HG03103 (cell line): ENCODE measurements around the gene SLIT3.
"Not testable (repeated sequence)": the region's sequence is repeated elsewhere in the genome, so short reads cannot be mapped to it uniquely, and the experiment has no call there.

ENCODE experiments used
- ATAC-seq: cut with Tn5 transposase; IDR thresholded peaks from one replicate; pipeline ENCODE4 v1.9.1; 2021; ENCODE audit warnings: low read depth; ENCODE audit not compliant: unreplicated experiment

Gene SLIT3

GRCh38 chr5:169223595-169223953 is 77.4 kb downstream of the SLIT3 start:
- no peak for ATAC-seq

GRCh38 chr5:169222934-169223594 is 77.9 kb downstream of the SLIT3 start:
- no peak for ATAC-seq

- no peak for ATAC-seq
Observed at GRCh38 chr5:169221519-169221918, 79.4 kb downstream of the SLIT3 start.

DNA sequence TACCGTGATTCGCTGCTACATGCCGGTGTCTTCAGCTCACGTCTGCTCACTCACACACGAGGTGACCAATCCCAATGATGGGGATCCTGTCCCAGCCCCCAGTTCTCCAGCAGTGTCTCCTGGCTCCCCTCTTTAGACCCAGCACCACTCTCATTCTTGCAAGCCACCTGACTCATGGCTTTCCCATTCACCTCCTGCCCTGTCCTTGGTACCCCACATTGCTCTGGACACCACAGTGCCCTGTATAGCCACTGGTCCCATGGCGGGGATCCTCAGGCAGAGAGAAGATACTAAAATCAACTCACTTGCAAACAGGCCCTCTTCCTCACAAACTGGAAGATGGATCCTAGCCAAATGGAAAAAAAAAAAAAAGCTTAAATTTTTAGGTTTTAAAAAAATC is 81.0 kb downstream of the SLIT3 start:
- ATAC-seq: no peak

GRCh38 chr5:169219351-169219750 is 81.6 kb downstream of the SLIT3 start:
- no peak for ATAC-seq

GRCh38 chr5:169218861-169219260 is 82.1 kb downstream of the SLIT3 start:
- no peak for ATAC-seq

- ATAC-seq: no peak
Observed at GRCh38 chr5:169218176-169218575, 82.8 kb downstream of the SLIT3 start.

GRCh38 chr5:169216866-169217265 is 84.1 kb downstream of the SLIT3 start:
- ATAC-seq: no peak

DNA sequence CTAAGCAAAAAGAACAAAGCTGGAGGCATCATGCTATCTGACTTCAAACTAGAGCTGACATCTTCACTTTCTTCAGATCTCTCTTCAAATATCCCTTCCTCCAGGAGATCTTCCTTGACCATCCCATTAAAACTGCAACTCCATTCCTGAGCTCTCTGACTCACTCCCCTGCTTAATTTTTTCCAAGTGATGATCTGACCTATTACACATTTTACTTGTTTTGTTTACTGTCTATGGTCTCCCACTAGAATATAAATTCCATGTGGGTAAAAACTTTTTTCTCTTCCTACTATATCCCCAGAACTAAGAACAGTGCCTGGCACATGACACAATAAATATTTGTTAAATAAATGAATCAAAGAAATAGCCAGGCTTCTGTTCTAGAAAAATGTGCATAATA is 87.5 kb downstream of the SLIT3 start:
- no peak for ATAC-seq

GRCh38 chr5:169211761-169212160 is 89.2 kb downstream of the SLIT3 start:
- ATAC-seq: not testable (repeated sequence)

DNA sequence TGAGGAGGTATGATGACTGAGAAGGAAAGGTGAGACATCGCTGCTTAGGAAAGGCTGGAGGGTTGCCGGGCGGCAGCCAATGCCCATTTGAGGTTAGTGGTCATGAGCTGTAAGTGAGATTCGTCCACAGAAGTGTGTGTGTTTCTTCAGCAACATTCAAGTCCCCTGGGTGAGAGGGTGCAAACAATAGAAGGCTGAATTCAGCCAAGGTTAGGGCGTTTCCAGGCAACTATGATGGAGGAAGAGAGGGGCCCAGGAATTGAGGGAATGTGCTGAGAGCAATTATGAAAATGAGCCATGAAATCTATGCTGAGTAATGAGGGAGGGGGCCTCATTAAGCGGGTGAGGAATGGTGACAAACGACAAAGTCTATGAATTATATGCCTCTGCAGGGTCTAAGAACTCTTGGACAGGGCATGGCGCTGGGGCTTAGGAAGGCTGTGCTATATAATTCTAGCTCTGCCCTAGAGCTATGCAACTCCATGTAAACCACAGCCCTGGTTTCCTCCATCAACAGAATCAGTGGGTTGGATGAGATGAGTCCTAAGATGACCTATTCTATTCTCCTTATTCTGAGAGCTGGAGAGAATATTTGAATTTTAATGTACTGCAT is 96.0 kb downstream of the SLIT3 start:
- ATAC-seq: no peak

DNA sequence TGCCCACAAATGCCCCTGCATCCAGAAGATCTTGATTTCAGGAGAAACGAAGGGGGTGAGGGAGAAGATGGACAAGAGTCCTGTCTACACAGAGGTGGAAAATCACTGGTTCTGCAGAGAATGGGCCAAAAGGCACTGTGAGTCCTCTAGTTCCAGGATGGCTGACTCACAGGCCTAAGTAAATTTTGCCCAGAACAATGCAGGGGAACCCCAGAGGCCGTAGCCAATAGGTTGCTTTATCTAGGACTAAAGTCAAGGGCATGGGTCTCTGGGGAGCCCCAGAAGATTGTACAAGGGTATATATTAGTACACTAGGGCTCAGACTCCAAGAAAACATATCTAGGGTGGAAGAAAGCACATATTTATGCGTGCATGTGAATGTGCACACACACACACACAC is 98.0 kb downstream of the SLIT3 start:
- ATAC-seq: no peak

DNA sequence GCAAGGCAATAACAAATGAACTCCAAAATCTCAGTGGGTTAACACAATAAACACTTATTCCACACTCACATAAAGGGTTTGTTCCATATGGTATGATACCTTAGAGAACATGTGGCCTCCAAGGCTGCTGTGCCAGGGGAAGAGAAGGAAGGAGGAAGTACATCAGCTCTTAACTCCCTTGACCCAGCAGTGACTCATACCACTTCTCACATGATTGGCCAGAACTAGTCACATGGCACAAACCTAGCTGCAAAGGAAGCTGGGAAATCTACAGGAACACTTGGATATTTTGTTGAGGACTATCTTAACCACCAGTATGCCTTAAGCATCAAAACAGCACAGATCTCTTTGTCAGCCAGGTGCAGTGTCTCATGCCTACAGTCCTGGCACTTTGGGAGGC is 99.3 kb downstream of the SLIT3 start:
- no peak for ATAC-seq

GRCh38 chr5:169200125-169200778 is 100.7 kb downstream of the SLIT3 start:
- ATAC-seq: no peak

DNA sequence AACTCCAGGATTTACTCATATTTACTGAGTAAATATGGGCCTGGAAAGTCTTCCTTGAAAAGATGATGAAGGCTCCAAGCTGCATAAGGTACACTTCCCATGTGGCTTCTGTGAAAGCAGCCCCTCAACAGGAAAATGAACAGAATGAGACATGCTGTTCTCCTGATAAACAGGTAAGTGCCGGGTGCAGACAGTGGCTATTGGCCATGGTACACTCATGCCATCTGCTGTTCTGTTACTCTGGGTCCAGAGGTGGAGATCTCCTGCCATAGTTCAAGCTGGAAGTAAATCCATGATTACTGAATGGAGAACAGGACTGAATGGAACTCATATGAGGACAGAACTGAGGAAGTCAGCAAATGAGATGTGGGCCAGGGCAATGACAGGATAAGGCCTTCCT is 103.6 kb downstream of the SLIT3 start:
- no peak for ATAC-seq

DNA sequence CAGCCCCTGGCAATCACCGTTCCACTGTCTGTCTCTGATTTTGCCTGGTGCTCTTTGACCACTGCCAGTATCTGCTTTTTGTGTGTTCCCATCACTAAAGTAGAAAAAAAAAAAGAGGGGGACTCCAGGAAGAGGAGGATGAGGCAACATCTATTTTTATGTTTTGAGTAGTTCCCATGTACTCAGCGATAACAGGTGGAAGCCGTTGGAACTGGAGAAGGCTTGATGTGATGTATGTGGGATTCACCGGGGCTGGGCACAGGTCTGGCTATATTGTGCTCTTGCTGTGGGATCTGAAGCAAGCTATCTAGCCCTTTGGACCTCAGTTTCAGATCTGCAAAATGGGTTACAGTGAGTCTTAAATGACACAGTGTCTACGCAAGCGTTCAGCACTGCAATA is 104.9 kb downstream of the SLIT3 start:
- ATAC-seq: no peak

- no peak for ATAC-seq
Observed at GRCh38 chr5:169195601-169196000, 105.3 kb downstream of the SLIT3 start.

GRCh38 chr5:169192536-169192935 is 108.4 kb downstream of the SLIT3 start:
- no peak for ATAC-seq

DNA sequence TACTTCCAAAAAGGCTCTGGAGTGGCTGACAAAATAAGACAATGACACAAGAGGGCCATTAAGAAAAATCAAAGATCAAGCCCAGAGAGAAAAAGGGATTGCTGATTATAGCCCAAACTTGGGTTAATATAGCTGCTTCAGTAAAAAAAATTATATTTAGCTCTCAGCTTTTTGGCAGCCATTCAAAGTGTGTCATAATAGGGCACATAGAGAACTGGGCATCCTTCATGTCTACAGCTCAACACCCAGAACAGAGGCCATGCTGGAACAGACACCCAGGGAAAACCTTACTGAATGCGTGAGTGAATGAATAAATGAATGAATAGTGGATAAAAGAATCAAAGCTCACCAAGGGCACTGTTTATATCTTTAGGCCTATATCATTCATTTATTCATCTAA is 110.1 kb downstream of the SLIT3 start:
- ATAC-seq: no peak

DNA sequence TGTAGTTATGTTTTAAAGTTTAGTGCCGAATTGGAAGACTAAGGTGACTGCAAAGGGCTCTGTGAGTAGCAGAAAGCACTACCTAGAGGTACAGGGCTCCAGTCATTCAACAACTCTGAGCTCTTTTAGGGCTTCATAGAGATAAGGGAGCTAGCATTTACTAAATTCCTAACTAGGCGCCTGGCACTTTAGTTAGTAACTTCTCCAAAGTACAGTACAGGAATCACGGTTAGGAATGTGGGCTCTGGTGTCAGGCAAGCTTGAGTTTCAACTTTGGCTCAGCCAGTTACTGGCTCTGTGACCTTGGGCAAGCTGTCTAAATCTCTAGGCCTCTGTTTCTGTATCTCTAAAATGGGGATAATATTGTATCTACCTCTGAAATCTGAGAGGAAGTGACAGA is 115.3 kb downstream of the SLIT3 start:
- no peak for ATAC-seq

GRCh38 chr5:169183576-169183975 is 117.4 kb downstream of the SLIT3 start:
- ATAC-seq: no peak

DNA sequence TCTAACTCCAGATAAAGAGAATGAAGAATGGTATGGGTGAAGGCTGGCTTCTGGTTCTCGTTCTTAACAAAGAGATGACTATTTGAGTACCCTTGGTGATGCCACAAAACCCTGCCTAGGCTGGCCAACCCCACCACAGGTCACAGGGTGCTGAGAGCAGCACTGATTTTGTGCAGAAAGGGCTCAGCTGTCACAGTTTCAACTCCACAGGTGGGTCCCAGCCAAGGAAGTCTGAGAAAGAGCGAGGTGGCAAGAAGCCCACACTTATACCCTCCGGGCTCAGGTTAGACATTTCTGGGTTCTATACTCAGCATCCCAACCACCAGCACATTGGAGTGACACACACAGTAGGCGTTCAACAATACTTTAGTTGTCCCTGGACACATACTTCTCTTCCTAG is 118.1 kb downstream of the SLIT3 start:
- no peak for ATAC-seq
